Esophagus muscularis mucosa (tissue), 4 donors: ENCODE measurements around the gene ACVRL1. TPM values are rescaled to one million over a fixed set of nuclear protein-coding genes. Genes with fewer than 3 reads are reported as not detected.
A peak's percentile ranks its signal among the peaks of the same experiment; 100 is the strongest.

Experiments used
- DNase-seq: peaks from one replicate; pipeline ENCODE4 v3.0.0-alpha.2; 2017; ENCODE audit errors: extremely low spot score
- H3K27ac ChIP-seq, 4 donors: fragments of 200-600 bp; sonication (generic); replicated peaks in 1 of 4; 1 replicate in 3 of 4; 2 replicates in 1 of 4; pipeline ENCODE4 v1.5.1; 2016 to 2019; ENCODE audit warnings: mild to moderate bottlenecking in 1 of 4
- H3K27me3 ChIP-seq, 4 donors: fragments of 200-600 bp; sonication (generic); one replicate each; pipeline versions ENCODE4 v1.5.1 to v1.6.0; 2016 to 2019
- H3K36me3 ChIP-seq, 4 donors: fragments of 200-600 bp; sonication (generic); one replicate each; pipeline ENCODE4 v1.5.1; 2016 to 2019
- H3K4me1 ChIP-seq, 4 donors: fragments of 200-600 bp; sonication (generic); one replicate each; pipeline ENCODE4 v1.5.1; 2016 to 2019
- H3K4me3 ChIP-seq, 4 donors: fragments of 200-600 bp; sonication (generic); 1 replicate in 2 of 4; 2 replicates in 2 of 4; pipeline ENCODE4 v1.5.1; 2016 to 2019; ENCODE audit warnings: mild to moderate bottlenecking in 4 of 4, moderate library complexity in 1 of 4
- H3K9me3 ChIP-seq, 4 donors: fragments of 200-600 bp; sonication (generic); 1 replicate in 3 of 4; 2 replicates in 1 of 4; pipeline ENCODE4 v1.5.1; 2016 to 2019
- EP300 ChIP-seq: sonication (generic); formaldehyde crosslinking; IDR thresholded peaks from one replicate; pipeline ENCODE4 v1.6.1; 2017; ENCODE audit warnings: antibody characterized with exemption
- POLR2A ChIP-seq: fragments of 450-650 bp; IDR thresholded peaks from one replicate; pipeline ENCODE4 v1.6.1; 2017; ENCODE audit warnings: antibody characterized with exemption, moderate library complexity, mild to moderate bottlenecking, low read depth
- POLR2AphosphoS5 ChIP-seq, 2 donors: sonication (generic); formaldehyde crosslinking; IDR thresholded peaks; one replicate each; pipeline ENCODE4 v1.6.1; 2017; ENCODE audit warnings: antibody characterized with exemption in 2 of 2
- WGBS: methylation state at CpG from one replicate; pipeline ENCODE4 v1.1.5; 2018; 5-methylcytosine and 5-hydroxymethylcytosine counted together
- intact Hi-C: fragments of 100-400 bp; cut with DNase I; formaldehyde crosslinking; loops from one replicate; pipeline ENCODE4 v1.15.1; 2023
- total RNA-seq, 4 donors: library from RNA; depleted of rRNA; stranded (reverse); fragments of >200 nt; gene quantifications; one replicate each; pipeline versions ENCODE4 v1.1.0 to v1.2.1, GENCODE V29; 2016
- TF ChIP-seq, protein P1 (sequence below), 3 experiments: fragments of 200-600 bp in 2 of 3; fragments of 450-650 bp in 1 of 3; sonication (generic) in 2 of 3; IDR thresholded peaks; one replicate each; pipeline ENCODE4 v1.5.1; 2017 to 2019; ENCODE audit warnings: antibody characterized with exemption in 3 of 3, mild to moderate bottlenecking in 2 of 3, moderate library complexity in 1 of 3

The ACVRL1 gene
- total RNA-seq, 4 donors from 2014 or later, result 124 to 149 (median 125) TPM

- peaks cover 19 to 26% (median 23%) of the 10 kb centered on the region in 4 donors for H3K4me1 ChIP-seq
- DNase-seq, result no peak
- intact Hi-C loops, result no loop called here
- H3K27ac ChIP-seq, result no peak overlapping the region
- no peaks in the 10 kb centered on the region for H3K9me3 ChIP-seq
- TF ChIP-seq POLR2AphosphoS5 (IDR thresholded peaks at IDR 0.05), result no peak
- 23% methylated on average over 17 of the region's 53 CpGs for whole genome bisulfite sequencing
- peak overlapping the region; percentile 35 to 53 (median 44) for H3K4me3 ChIP-seq
- peaks cover 0 to 68% (median 13%) of the 10 kb centered on the region in 4 donors for H3K27me3 ChIP-seq
- H3K36me3 ChIP-seq, result no peaks in the 10 kb centered on the region
Observed at GRCh38 chr12:51863933-51864832, 43.1 kb upstream of the ACVRL1 start.

GRCh38 chr12:51864833-51865670, 42.3 kb upstream of the ACVRL1 start:
- no peaks in the 10 kb centered on the region for H3K36me3 ChIP-seq
- H3K27me3 ChIP-seq, result peaks cover 0 to 68% (median 18%) of the 10 kb centered on the region in 4 donors
- H3K9me3 ChIP-seq, result no peaks in the 10 kb centered on the region
- TF ChIP-seq EP300 (no peak), POLR2A (no peak), POLR2AphosphoS5 (IDR thresholded peaks at IDR 0.05) (no peak)
- TF ChIP-seq, protein P1, sequence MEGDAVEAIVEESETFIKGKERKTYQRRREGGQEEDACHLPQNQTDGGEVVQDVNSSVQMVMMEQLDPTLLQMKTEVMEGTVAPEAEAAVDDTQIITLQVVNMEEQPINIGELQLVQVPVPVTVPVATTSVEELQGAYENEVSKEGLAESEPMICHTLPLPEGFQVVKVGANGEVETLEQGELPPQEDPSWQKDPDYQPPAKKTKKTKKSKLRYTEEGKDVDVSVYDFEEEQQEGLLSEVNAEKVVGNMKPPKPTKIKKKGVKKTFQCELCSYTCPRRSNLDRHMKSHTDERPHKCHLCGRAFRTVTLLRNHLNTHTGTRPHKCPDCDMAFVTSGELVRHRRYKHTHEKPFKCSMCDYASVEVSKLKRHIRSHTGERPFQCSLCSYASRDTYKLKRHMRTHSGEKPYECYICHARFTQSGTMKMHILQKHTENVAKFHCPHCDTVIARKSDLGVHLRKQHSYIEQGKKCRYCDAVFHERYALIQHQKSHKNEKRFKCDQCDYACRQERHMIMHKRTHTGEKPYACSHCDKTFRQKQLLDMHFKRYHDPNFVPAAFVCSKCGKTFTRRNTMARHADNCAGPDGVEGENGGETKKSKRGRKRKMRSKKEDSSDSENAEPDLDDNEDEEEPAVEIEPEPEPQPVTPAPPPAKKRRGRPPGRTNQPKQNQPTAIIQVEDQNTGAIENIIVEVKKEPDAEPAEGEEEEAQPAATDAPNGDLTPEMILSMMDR (IDR thresholded peaks at IDR 0.05), result no peak
- whole genome bisulfite sequencing, result 61% methylated on average over 10 of the region's 12 CpGs
- intact Hi-C loops, result no loop called here
- no peak for DNase-seq
- peak overlapping the region in 2 of 4 donors; percentile 44 to 53 for H3K4me3 ChIP-seq
- peaks cover 22 to 34% (median 31%) of the 10 kb centered on the region in 4 donors for H3K4me1 ChIP-seq
- H3K27ac ChIP-seq, result no peak overlapping the region

DNA sequence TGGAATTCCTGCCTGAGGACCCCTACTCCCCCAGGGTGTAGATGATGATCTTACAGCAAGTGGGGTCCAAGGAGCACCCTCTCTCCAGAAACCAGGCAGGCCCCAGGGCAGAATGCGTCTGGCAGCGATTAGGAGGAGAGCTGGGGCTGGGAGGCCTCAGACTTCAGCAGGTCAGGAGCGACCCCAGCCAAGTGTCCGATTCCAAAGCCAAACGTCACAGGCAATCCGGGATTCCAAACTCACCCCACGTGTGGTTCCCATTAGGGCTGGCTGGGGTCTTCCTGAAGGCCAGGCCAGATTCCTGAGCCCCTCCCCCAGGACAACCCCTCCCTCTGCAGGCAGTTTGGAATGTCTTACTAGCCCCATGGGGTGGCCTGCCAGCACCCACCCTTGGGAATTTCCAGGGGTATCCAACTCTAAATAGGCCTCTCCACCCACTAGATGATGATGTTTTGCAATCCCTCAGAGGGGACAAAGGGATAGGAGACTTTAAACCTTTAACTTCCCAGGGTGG, 41.5 kb upstream of the ACVRL1 start:
- H3K9me3 ChIP-seq, result no peaks in the 10 kb centered on the region
- peaks cover 22 to 34% (median 32%) of the 10 kb centered on the region in 4 donors for H3K4me1 ChIP-seq
- H3K27ac ChIP-seq, result no peak overlapping the region
- H3K36me3 ChIP-seq, result no peaks in the 10 kb centered on the region
- H3K27me3 ChIP-seq, result peaks cover 0 to 75% (median 18%) of the 10 kb centered on the region in 4 donors
- no peak for TF ChIP-seq POLR2AphosphoS5 (IDR thresholded peaks at IDR 0.05)
- TF ChIP-seq EP300, result no peak
- TF ChIP-seq POLR2A, result no peak
- TF ChIP-seq, protein P1 (IDR thresholded peaks at IDR 0.05), result no peak
- intact Hi-C loops, result no loop called here
- 87% methylated on average over 7 of the region's 7 CpGs for WGBS
- H3K4me3 ChIP-seq, result no peak overlapping the region
- no peak for DNase-seq

GRCh38 chr12:51866324-51866723, 41.0 kb upstream of the ACVRL1 start:
- no peaks in the 10 kb centered on the region for H3K9me3 ChIP-seq
- intact Hi-C loops, result no loop called here
- H3K4me3 ChIP-seq, result no peak overlapping the region
- DNase-seq, result no peak
- peaks cover 22 to 34% (median 32%) of the 10 kb centered on the region in 4 donors for H3K4me1 ChIP-seq
- H3K27ac ChIP-seq, result no peak overlapping the region
- 91% methylated on average over 4 of the region's 4 CpGs for WGBS
- H3K36me3 ChIP-seq, result no peaks in the 10 kb centered on the region
- TF ChIP-seq POLR2A (no peak), POLR2AphosphoS5 (IDR thresholded peaks at IDR 0.05) (no peak), EP300 (no peak)
- TF ChIP-seq, protein P1 (IDR thresholded peaks at IDR 0.05), result no peak
- peaks cover 0 to 80% (median 18%) of the 10 kb centered on the region in 4 donors for H3K27me3 ChIP-seq

DNA sequence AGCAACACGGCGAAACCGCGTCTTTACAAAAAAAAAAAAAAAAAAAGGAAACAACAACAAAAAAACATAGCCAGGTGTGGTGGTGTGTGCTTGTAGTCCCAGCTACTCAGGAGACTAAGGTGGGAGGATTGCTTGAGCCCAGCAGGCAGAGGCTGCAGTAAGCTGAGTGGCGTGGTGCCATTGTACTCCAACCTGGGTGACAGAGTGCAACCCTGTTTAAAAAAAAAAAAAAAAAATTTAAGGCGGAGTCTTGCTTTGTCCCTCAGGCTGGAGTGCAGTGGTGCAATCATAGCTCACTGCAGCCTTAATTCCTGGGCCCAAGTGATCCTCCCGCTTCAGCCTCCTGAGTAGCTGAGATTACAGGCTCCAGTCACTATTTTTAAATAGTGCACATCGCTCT, 40.5 kb upstream of the ACVRL1 start:
- Histone ChIP-seq H3K27me3 (peaks cover 0 to 84% (median 18%) of the 10 kb centered on the region in 4 donors), H3K9me3 (no peaks in the 10 kb centered on the region), H3K4me3 (no peak overlapping the region), H3K36me3 (no peaks in the 10 kb centered on the region), H3K27ac (no peak overlapping the region), H3K4me1 (peaks cover 22 to 34% (median 32%) of the 10 kb centered on the region in 4 donors)
- intact Hi-C loops, result no loop called here
- WGBS, result 94% methylated on average over 8 of the region's 8 CpGs
- no peak for DNase-seq
- TF ChIP-seq EP300 (no peak), POLR2AphosphoS5 (IDR thresholded peaks at IDR 0.05) (no peak), POLR2A (no peak)
- TF ChIP-seq, protein P1 (IDR thresholded peaks at IDR 0.05), result no peak
